Trophoblast cell (in vitro differentiated cells and primary cell): ENCODE data around the gene IKZF2.

Experiments
- DNase-seq, 2 donors: peaks; one replicate each; pipeline ENCODE4 v3.0.0-alpha.2; 2016
- H2AFZ ChIP-seq: 2 replicates; pipeline ENCODE4 v1.6.1; 2013; ENCODE audit warnings: low read length, moderate library complexity, mild to moderate bottlenecking; ENCODE audit not compliant: insufficient read depth, poor library complexity
- H2AK5ac ChIP-seq: 2 replicates; pipeline ENCODE4 v1.6.1; 2013; ENCODE audit warnings: mild to moderate bottlenecking, low read length
- H2BK120ac ChIP-seq: 2 replicates; pipeline ENCODE4 v1.6.1; 2013; ENCODE audit warnings: low read length, mild to moderate bottlenecking, moderate library complexity; ENCODE audit not compliant: insufficient read depth, poor library complexity
- H2BK12ac ChIP-seq: 2 replicates; pipeline ENCODE4 v1.6.1; 2013; ENCODE audit warnings: mild to moderate bottlenecking, low read length, moderate library complexity
- H2BK5ac ChIP-seq: 2 replicates; pipeline ENCODE4 v1.6.1; 2013; ENCODE audit warnings: low read length, low read depth, moderate library complexity, mild to moderate bottlenecking; ENCODE audit not compliant: poor library complexity
- H3K14ac ChIP-seq: 2 replicates; pipeline ENCODE4 v1.6.1; 2013; ENCODE audit warnings: mild to moderate bottlenecking, low read length
- H3K18ac ChIP-seq: 2 replicates; pipeline ENCODE4 v1.6.1; 2013; ENCODE audit warnings: mild to moderate bottlenecking, low read length
- H3K23ac ChIP-seq: 2 replicates; pipeline ENCODE4 v1.6.1; 2013; ENCODE audit warnings: low read length
- H3K27ac ChIP-seq: 2 replicates; pipeline ENCODE4 v1.5.1; 2013; ENCODE audit warnings: low read depth, mild to moderate bottlenecking, inconsistent platforms, low read length, moderate library complexity
- H3K27me3 ChIP-seq: 2 replicates; pipeline ENCODE4 v1.6.1; 2013; ENCODE audit warnings: inconsistent platforms, mild to moderate bottlenecking, low read length, moderate library complexity; ENCODE audit not compliant: insufficient read depth
- H3K36me3 ChIP-seq, 2 experiments: 1 replicate in 1 of 2; 2 replicates in 1 of 2; pipeline ENCODE4 v1.6.1; 2013; ENCODE audit warnings: low read length in 2 of 2, mild to moderate bottlenecking in 2 of 2, moderate library complexity in 1 of 2; ENCODE audit not compliant: insufficient read depth in 2 of 2, control insufficient read depth in 1 of 2
- H3K4ac ChIP-seq: 2 replicates; pipeline ENCODE4 v1.6.1; 2013; ENCODE audit warnings: low read depth, mild to moderate bottlenecking, low read length, moderate library complexity
- H3K4me1 ChIP-seq, 2 experiments: 1 replicate in 1 of 2; 2 replicates in 1 of 2; pipeline ENCODE4 v1.6.1; 2013; ENCODE audit warnings: low read length in 2 of 2, mild to moderate bottlenecking in 2 of 2, moderate library complexity in 1 of 2; ENCODE audit not compliant: insufficient read depth in 2 of 2, control insufficient read depth in 1 of 2
- H3K4me2 ChIP-seq: 2 replicates; pipeline ENCODE4 v1.6.1; 2013; ENCODE audit warnings: inconsistent platforms, mild to moderate bottlenecking, low read length, moderate library complexity
- H3K4me3 ChIP-seq: 2 replicates; pipeline ENCODE4 v1.5.1; 2013; ENCODE audit warnings: mild to moderate bottlenecking, low read depth, low read length, inconsistent platforms
- H3K79me1 ChIP-seq: one replicate; pipeline ENCODE4 v1.6.1; 2013; ENCODE audit warnings: low read length
- H3K79me2 ChIP-seq: 2 replicates; pipeline ENCODE4 v1.6.1; 2013; ENCODE audit warnings: low read length, mild to moderate bottlenecking; ENCODE audit not compliant: control insufficient read depth, insufficient read depth, poor library complexity
- H3K9ac ChIP-seq: 2 replicates; pipeline ENCODE4 v1.6.1; 2013; ENCODE audit warnings: mild to moderate bottlenecking, low read length
- H3K9me3 ChIP-seq: 2 replicates; pipeline ENCODE4 v1.6.1; 2013; ENCODE audit warnings: low read depth, mild to moderate bottlenecking, control low read depth, inconsistent platforms, low read length; ENCODE audit not compliant: insufficient read depth
- H4K12ac ChIP-seq: 2 replicates; pipeline ENCODE4 v1.6.1; 2013; ENCODE audit warnings: low read depth, mild to moderate bottlenecking, low read length, moderate library complexity
- H4K8ac ChIP-seq: 2 replicates; pipeline ENCODE4 v1.6.1; 2013; ENCODE audit warnings: low read depth, mild to moderate bottlenecking, low read length, moderate library complexity
- H4K91ac ChIP-seq: one replicate; pipeline ENCODE4 v1.6.1; 2013; ENCODE audit warnings: low read depth, mild to moderate bottlenecking, low read length, moderate library complexity
- WGBS: extraction: QIAGEN DNeasy Blood & Tissue Kit; methylation state at CpG from one replicate; pipeline ENCODE4 v1.1.7; 2013; ENCODE audit warnings: missing lambda C conversion rate; ENCODE audit not compliant: insufficient read length, insufficient coverage; ENCODE audit errors: extremely low coverage; 5-methylcytosine and 5-hydroxymethylcytosine counted together

IKZF2 gene

GRCh38 chr2:213187833-213188532 lies 36.6 kb upstream of the IKZF2 start:
- Histone ChIP-seq H3K18ac (no peak overlapping the region), H3K27me3 (no peaks in the 10 kb centered on the region), H2AFZ (no peak overlapping the region), H3K36me3 (no peaks in the 10 kb centered on the region), H2BK5ac (peak overlapping the region; percentile 81), H4K8ac (no peak overlapping the region), H3K27ac (peak overlapping the region; percentile 77), H3K4me2 (peak overlapping the region; percentile 29), H3K23ac (no peak overlapping the region), H2BK120ac (peak overlapping the region; percentile 76), H4K91ac (peak overlapping the region; percentile 42), H3K14ac (no peak overlapping the region), H3K79me1 (peaks cover 6% of the 10 kb centered on the region), H2AK5ac (no peak overlapping the region), H4K12ac (no peak overlapping the region), H2BK12ac (no peak overlapping the region), H3K4me3 (no peak overlapping the region), H3K9ac (no peak overlapping the region), H3K9me3 (no peaks in the 10 kb centered on the region), H3K79me2 (no peaks in the 10 kb centered on the region), H3K4me1 (peaks cover 0 to 2% of the 10 kb centered on the region in 2 experiments), H3K4ac (no peak overlapping the region)
- no CpG with 5 or more reads among the region's 5 CpGs for WGBS
- DNase-seq: peak; percentile 83 to 90

- no peak overlapping the region for H2AFZ ChIP-seq
- H3K79me2 ChIP-seq: no peaks in the 10 kb centered on the region
- no peak overlapping the region for H3K18ac ChIP-seq
- H3K9me3 ChIP-seq: no peaks in the 10 kb centered on the region
- no peak overlapping the region for H4K8ac ChIP-seq
- H3K9ac ChIP-seq: no peak overlapping the region
- H2BK120ac ChIP-seq: no peak overlapping the region
- peaks cover 0 to 2% of the 10 kb centered on the region in 2 experiments for H3K4me1 ChIP-seq
- H3K23ac ChIP-seq: no peak overlapping the region
- H2AK5ac ChIP-seq: no peak overlapping the region
- H2BK12ac ChIP-seq: no peak overlapping the region
- H4K91ac ChIP-seq: no peak overlapping the region
- H4K12ac ChIP-seq: no peak overlapping the region
- no peak overlapping the region for H3K27ac ChIP-seq
- no peak overlapping the region for H3K14ac ChIP-seq
- no peak overlapping the region for H2BK5ac ChIP-seq
- H3K4ac ChIP-seq: no peak overlapping the region
- no peak overlapping the region for H3K4me3 ChIP-seq
- peaks cover 6% of the 10 kb centered on the region for H3K79me1 ChIP-seq
- no peak overlapping the region for H3K4me2 ChIP-seq
- H3K36me3 ChIP-seq: no peaks in the 10 kb centered on the region
- no peak for DNase-seq
- WGBS: no CpG with 5 or more reads among the region's 3 CpGs
- no peaks in the 10 kb centered on the region for H3K27me3 ChIP-seq
These were observed 36.0 kb upstream of the IKZF2 start for GRCh38 chr2:213187386-213187785.

DNA sequence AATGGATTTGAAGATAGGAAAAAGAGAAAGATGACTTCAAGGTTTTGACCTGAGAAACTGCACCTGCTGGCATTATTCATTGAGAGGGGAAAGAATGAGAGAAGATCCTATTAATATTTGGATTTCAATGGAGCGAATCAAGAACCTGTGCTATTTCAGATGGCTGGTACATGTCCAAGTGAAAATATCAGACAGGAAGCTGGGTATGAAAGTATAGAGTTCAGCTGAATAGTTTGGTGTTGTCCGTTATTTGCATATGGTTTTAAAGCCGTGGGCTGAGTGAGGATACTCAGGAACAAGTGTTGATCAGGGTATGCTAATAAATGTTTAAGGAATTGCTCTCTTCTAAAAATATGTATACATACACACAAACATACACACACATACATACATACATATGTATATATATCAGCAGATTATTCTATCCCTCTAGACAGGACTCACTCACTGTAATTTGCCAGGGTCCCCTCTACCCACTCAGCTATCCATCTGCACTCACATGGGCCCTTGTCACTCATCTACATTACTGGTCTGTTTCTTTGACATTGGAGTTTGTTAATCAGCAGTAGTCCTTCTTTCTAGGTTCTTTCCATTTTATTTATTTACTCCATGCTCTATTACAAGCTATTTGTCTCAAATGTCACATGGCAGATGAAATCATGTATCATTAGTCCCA lies 33.9 kb upstream of the IKZF2 start:
- Histone ChIP-seq H2AFZ (no peak overlapping the region), H3K79me1 (peaks cover 6% of the 10 kb centered on the region), H2BK12ac (no peak overlapping the region), H3K4me2 (no peak overlapping the region), H4K12ac (no peak overlapping the region), H3K18ac (no peak overlapping the region), H3K23ac (no peak overlapping the region), H2BK5ac (no peak overlapping the region), H2AK5ac (no peak overlapping the region), H3K27me3 (no peaks in the 10 kb centered on the region), H3K9ac (no peak overlapping the region), H3K4me3 (no peak overlapping the region), H4K8ac (no peak overlapping the region), H3K27ac (no peak overlapping the region), H2BK120ac (no peak overlapping the region), H3K79me2 (no peaks in the 10 kb centered on the region), H3K14ac (no peak overlapping the region), H3K4ac (no peak overlapping the region), H3K9me3 (no peaks in the 10 kb centered on the region), H3K36me3 (no peaks in the 10 kb centered on the region), H3K4me1 (peaks cover 0 to 2% of the 10 kb centered on the region in 2 experiments), H4K91ac (no peak overlapping the region)
- DNase-seq: no peak
- WGBS: no CpG with 5 or more reads among the region's 3 CpGs

DNA sequence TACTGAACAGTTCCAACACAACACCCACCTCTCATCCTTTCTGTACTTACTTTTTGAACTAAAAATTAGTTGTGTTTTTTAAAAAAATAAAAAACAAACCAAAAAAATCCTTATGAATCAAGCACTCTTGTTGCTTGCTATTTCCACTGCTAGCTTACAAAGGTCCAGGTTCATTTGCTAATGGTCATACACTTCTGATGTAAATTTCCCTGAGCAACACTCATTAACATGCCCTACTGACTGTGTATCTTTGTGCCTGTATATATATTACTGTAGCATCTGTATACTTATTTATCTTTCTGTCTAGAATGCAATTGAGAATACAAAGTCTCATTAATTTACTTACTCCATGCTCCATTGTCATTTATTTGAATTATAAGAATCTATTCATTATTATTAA lies 30.3 kb upstream of the IKZF2 start:
- no peak overlapping the region for H3K18ac ChIP-seq
- no peak for DNase-seq

More for the DNA sequence above, 30.3 kb upstream of the IKZF2 start:
- H3K23ac ChIP-seq: no peak overlapping the region
- H3K36me3 ChIP-seq: no peaks in the 10 kb centered on the region
- H2BK5ac ChIP-seq: no peak overlapping the region
- H4K91ac ChIP-seq: no peak overlapping the region
- no peaks in the 10 kb centered on the region for H3K79me1 ChIP-seq
- no peaks in the 10 kb centered on the region for H3K9me3 ChIP-seq
- H3K27ac ChIP-seq: no peak overlapping the region
- H4K12ac ChIP-seq: no peak overlapping the region
- H2AFZ ChIP-seq: no peak overlapping the region
- no peak overlapping the region for H3K9ac ChIP-seq
- no peak overlapping the region for H2BK12ac ChIP-seq
- no peaks in the 10 kb centered on the region for H3K79me2 ChIP-seq
- H3K4me3 ChIP-seq: no peak overlapping the region
- H3K4me1 ChIP-seq: no peaks in the 10 kb centered on the region
- H4K8ac ChIP-seq: no peak overlapping the region
- H3K27me3 ChIP-seq: no peaks in the 10 kb centered on the region
- no peak overlapping the region for H2BK120ac ChIP-seq
- no peak overlapping the region for H3K4ac ChIP-seq
- no peak overlapping the region for H2AK5ac ChIP-seq
- no peak overlapping the region for H3K14ac ChIP-seq
- no peak overlapping the region for H3K4me2 ChIP-seq
